GM13977 (cell line): Measurements from ENCODE around the gene C16orf96.

Experiments
- DNase-seq: peaks from one replicate; pipeline ENCODE4 v3.0.0; 2012; ENCODE audit warnings: low spot score
- CTCF ChIP-seq: IDR thresholded peaks from 2 replicates; pipeline ENCODE4 v1.5.1; 2012; ENCODE audit warnings: mild to moderate bottlenecking, control low read depth; ENCODE audit not compliant: insufficient read depth; ENCODE audit errors: extremely low read depth, missing control alignments
- in situ Hi-C: fragments of 300-500 bp; cut with MboI; formaldehyde crosslinking; loops from one replicate; pipeline ENCODE4 v1.12.0; 2022; ENCODE audit warnings: low sequenced_read_pairs, low pct_unique_long_range_greater_than_20kb, mixed read lengths, inconsistent platforms; ENCODE audit not compliant: unreplicated experiment

C16orf96 gene

GRCh38 chr16:4628283-4628682, 72.1 kb downstream of the C16orf96 start:
- TF ChIP-seq CTCF = no peak
- no peak for DNase-seq
- in situ Hi-C loops = no loop called here

GRCh38 chr16:4631444-4631843, 75.3 kb downstream of the C16orf96 start:
- in situ Hi-C loops = no loop called here
- no peak for DNase-seq
- TF ChIP-seq CTCF = no peak

GRCh38 chr16:4633910-4634635, 77.9 kb downstream of the C16orf96 start:
- DNase-seq = no peak
- no peak for TF ChIP-seq CTCF
- in situ Hi-C loops = no loop called here

- in situ Hi-C loops = no loop called here
- no peak for TF ChIP-seq CTCF
- DNase-seq = no peak
These were observed 78.6 kb downstream of the C16orf96 start for GRCh38 chr16:4634768-4635167.

- in situ Hi-C loops = no loop called here
- no peak for DNase-seq
- no peak for TF ChIP-seq CTCF
These were observed 80.1 kb downstream of the C16orf96 start for GRCh38 chr16:4636196-4636595.

- no peak for DNase-seq
- TF ChIP-seq CTCF = no peak
- in situ Hi-C loops = no loop called here
These were observed 81.5 kb downstream of the C16orf96 start for GRCh38 chr16:4637501-4638166.
